WTC11 (cell line): ENCODE measurements around the gene TMEM200C. TPM values are rescaled to one million over a fixed set of nuclear protein-coding genes. Genes with fewer than 3 reads are reported as not detected.

Source experiments
- ATAC-seq: fragments of 200-7000 bp; cut with Tn5 transposase; 2 replicates; pipeline ENCODE4 v1.10.0; 2021; ENCODE audit warnings: mild to moderate bottlenecking, moderate library complexity
- CTCF ChIA-PET: fragments of 300-600 bp; sonication (Branson Sonifier 250); formaldehyde crosslinking; loops from one replicate; lab custom pipeline; 2021; ENCODE audit warnings: antibody characterized with exemption; lab: Charles Lee
- POLR2A ChIA-PET: fragments of 350-600 bp; sonication (Branson Sonifier 250); formaldehyde crosslinking; loops from one replicate; lab custom pipeline; 2021; ENCODE audit warnings: antibody characterized with exemption; lab: Charles Lee
- DNase-seq: peaks from one replicate; pipeline ENCODE4 v3.0.0; 2021; ENCODE audit warnings: low spot score
- H3K27ac Mint-ChIP-seq: 2 replicates; pipeline ENCODE4 v1.8.0; 2021; ENCODE audit warnings: mixed read lengths
- H3K27me3 Mint-ChIP-seq: 2 replicates; pipeline ENCODE4 v1.8.0; 2021; ENCODE audit warnings: low read depth, mild to moderate bottlenecking, moderate library complexity, mixed read lengths
- H3K36me3 Mint-ChIP-seq: 2 replicates; pipeline ENCODE4 v1.8.0; 2021; ENCODE audit warnings: mixed read lengths
- H3K4me1 Mint-ChIP-seq: 2 replicates; pipeline ENCODE4 v1.8.0; 2022; ENCODE audit warnings: mixed read lengths
- H3K4me3 Mint-ChIP-seq: 2 replicates; pipeline ENCODE4 v1.8.0; 2021; ENCODE audit warnings: mild to moderate bottlenecking, moderate library complexity, mixed read lengths
- H3K9me3 Mint-ChIP-seq: 2 replicates; pipeline ENCODE4 v1.8.0; 2021; ENCODE audit warnings: mixed read lengths
- ATF1 ChIP-seq: sonication (generic); formaldehyde crosslinking; IDR thresholded peaks from 2 replicates; pipeline ENCODE4 v1.8.1; 2023; ENCODE audit warnings: mild to moderate bottlenecking, moderate library complexity, missing genetic modification reagents
- ATF2 ChIP-seq: sonication (generic); formaldehyde crosslinking; IDR thresholded peaks from 2 replicates; pipeline ENCODE4 v1.8.1; 2022; ENCODE audit warnings: low read depth, missing genetic modification reagents, borderline replicate concordance
- CBFB ChIP-seq: sonication (generic); formaldehyde crosslinking; IDR thresholded peaks from 2 replicates; pipeline ENCODE4 v1.8.1; 2022; ENCODE audit warnings: mild to moderate bottlenecking, low read depth, missing genetic modification reagents
- ESRRA ChIP-seq: sonication (generic); formaldehyde crosslinking; IDR thresholded peaks from 2 replicates; pipeline ENCODE4 v1.8.1; 2022; ENCODE audit warnings: mild to moderate bottlenecking, missing genetic modification reagents, borderline replicate concordance
- FOXK1 ChIP-seq: sonication (generic); formaldehyde crosslinking; IDR thresholded peaks from 2 replicates; pipeline ENCODE4 v1.8.0; 2022; ENCODE audit warnings: mild to moderate bottlenecking, moderate library complexity, missing genetic modification reagents
- FOXP1 ChIP-seq: sonication (generic); formaldehyde crosslinking; IDR thresholded peaks from 2 replicates; pipeline ENCODE4 v1.8.0; 2022; ENCODE audit warnings: missing genetic modification reagents, mild to moderate bottlenecking, moderate library complexity, borderline replicate concordance
- NFATC4 ChIP-seq: fragments of 250-450 bp; sonication (Bioruptor Pico); IDR thresholded peaks from 2 replicates; pipeline ENCODE4 v1.9.0; 2021; ENCODE audit warnings: mild to moderate bottlenecking
- NR1H2 ChIP-seq: sonication (generic); formaldehyde crosslinking; IDR thresholded peaks from 2 replicates; pipeline ENCODE4 v1.9.0; 2021; ENCODE audit warnings: mild to moderate bottlenecking, moderate library complexity, missing genetic modification reagents
- NR3C1 ChIP-seq: sonication (generic); formaldehyde crosslinking; conservative IDR thresholded peaks from 2 replicates; pipeline ENCODE4 v1.8.1; 2023; ENCODE audit warnings: low read depth, mild to moderate bottlenecking, missing genetic modification reagents
- PREB ChIP-seq: sonication (generic); formaldehyde crosslinking; IDR thresholded peaks from 2 replicates; pipeline ENCODE4 v1.8.1; 2022; ENCODE audit warnings: mild to moderate bottlenecking, missing genetic modification reagents, moderate library complexity, borderline replicate concordance
- RELA ChIP-seq: sonication (generic); formaldehyde crosslinking; IDR thresholded peaks from 2 replicates; pipeline ENCODE4 v1.8.1; 2022; ENCODE audit warnings: missing genetic modification reagents, mild to moderate bottlenecking, borderline replicate concordance
- RORB ChIP-seq: fragments of 250-450 bp; sonication (Bioruptor Pico); IDR thresholded peaks from 2 replicates; pipeline ENCODE4 v1.9.0; 2021; ENCODE audit warnings: mild to moderate bottlenecking
- SMAD3 ChIP-seq: sonication (generic); formaldehyde crosslinking; IDR thresholded peaks from 2 replicates; pipeline ENCODE4 v1.8.0; 2022; ENCODE audit warnings: missing genetic modification reagents, mild to moderate bottlenecking, borderline replicate concordance
- SOX15 ChIP-seq: fragments of 250-450 bp; sonication (Bioruptor Pico); IDR thresholded peaks from 2 replicates; pipeline ENCODE4 v1.9.0; 2021; ENCODE audit warnings: mild to moderate bottlenecking
- STAT6 ChIP-seq: sonication (generic); formaldehyde crosslinking; conservative IDR thresholded peaks from 2 replicates; pipeline ENCODE4 v1.8.1; 2023; ENCODE audit warnings: mild to moderate bottlenecking, low read depth, missing genetic modification reagents, moderate library complexity
- TCF7 ChIP-seq: sonication (generic); formaldehyde crosslinking; IDR thresholded peaks from 2 replicates; pipeline ENCODE4 v1.8.0; 2022; ENCODE audit warnings: mild to moderate bottlenecking, low read depth, missing genetic modification reagents, moderate library complexity
- ZBTB43 ChIP-seq: sonication (generic); formaldehyde crosslinking; IDR thresholded peaks from 2 replicates; pipeline ENCODE4 v1.8.1; 2023; ENCODE audit warnings: mild to moderate bottlenecking, missing genetic modification reagents
- ZMAT4 ChIP-seq: fragments of 250-450 bp; sonication (Bioruptor Pico); IDR thresholded peaks from 2 replicates; pipeline ENCODE4 v1.9.0; 2021; ENCODE audit warnings: mild to moderate bottlenecking
- ZNF232 ChIP-seq: sonication (generic); formaldehyde crosslinking; IDR thresholded peaks from 2 replicates; pipeline ENCODE4 v1.8.0; 2022; ENCODE audit warnings: mild to moderate bottlenecking, missing genetic modification reagents
- ZNF317 ChIP-seq: sonication (generic); formaldehyde crosslinking; IDR thresholded peaks from 2 replicates; pipeline ENCODE4 v1.8.1; 2023; ENCODE audit warnings: low read depth, mild to moderate bottlenecking, moderate library complexity, missing genetic modification reagents, borderline replicate concordance
- ZNF425 ChIP-seq: fragments of 250-450 bp; sonication (Bioruptor Pico); conservative IDR thresholded peaks from 2 replicates; pipeline ENCODE4 v1.9.0; 2021; ENCODE audit warnings: mild to moderate bottlenecking
- ZNF532 ChIP-seq: fragments of 250-450 bp; sonication (Bioruptor Pico); IDR thresholded peaks from 2 replicates; pipeline ENCODE4 v1.9.0; 2021; ENCODE audit warnings: mild to moderate bottlenecking, borderline replicate concordance
- total RNA-seq: library from RNA; stranded (reverse); gene quantifications from 3 replicates; pipeline ENCODE4 v1.2.3, GENCODE V29; 2021

Gene TMEM200C
- total RNA-seq, 1 experiment from 2014 or later, result 6.1 TPM

- ATAC-seq, result no peak
- H3K27me3 Mint-ChIP-seq, result no peaks in the 10 kb centered on the region; the same call in 1 of the 2 replicates
- no peaks in the 10 kb centered on the region for H3K36me3 Mint-ChIP-seq
- no peak for DNase-seq
- ChIA-PET CTCF (no interaction called here), POLR2A (no interaction called here)
- H3K4me3 Mint-ChIP-seq, result no peak overlapping the region
- no peaks in the 10 kb centered on the region for H3K4me1 Mint-ChIP-seq
- TF ChIP-seq ATF1 (CRISPR knock-in tag) (no peak), SMAD3 (CRISPR knock-in tag) (no peak), ZMAT4 (CRISPR knock-in tag) (no peak), STAT6 (CRISPR knock-in tag) (no peak), ZNF425 (CRISPR knock-in tag) (no peak), FOXK1 (CRISPR knock-in tag) (no peak), ZNF317 (CRISPR knock-in tag) (no peak), PREB (CRISPR knock-in tag) (no peak)
- TF ChIP-seq, all 79 proteins: peak for 0
- no peaks in the 10 kb centered on the region for H3K9me3 Mint-ChIP-seq
- H3K27ac Mint-ChIP-seq, result no peak overlapping the region
Measured at GRCh38 chr18:5872886-5873285, 22.4 kb downstream of the TMEM200C start.

GRCh38 chr18:5871426-5871825 is 23.9 kb downstream of the TMEM200C start:
- ATAC-seq (no peak), DNase-seq (no peak)
- ChIA-PET CTCF (no interaction called here), POLR2A (no interaction called here)
- Mint-ChIP-seq H3K4me3 (no peak overlapping the region), H3K27ac (no peak overlapping the region), H3K27me3 (no peaks in the 10 kb centered on the region; the same call in 1 of the 2 replicates), H3K9me3 (no peaks in the 10 kb centered on the region), H3K4me1 (no peaks in the 10 kb centered on the region), H3K36me3 (no peaks in the 10 kb centered on the region)
- TF ChIP-seq ZNF232, result no peak
- TF ChIP-seq NR1H2 (CRISPR knock-in tag), result no peak
- TF ChIP-seq RORB (CRISPR knock-in tag), result no peak
- no peak for TF ChIP-seq FOXP1 (CRISPR knock-in tag)
- no peak for TF ChIP-seq ZBTB43 (CRISPR knock-in tag)
- no peak for TF ChIP-seq RELA (CRISPR knock-in tag)
- TF ChIP-seq ESRRA (CRISPR knock-in tag), result no peak
- no peak for TF ChIP-seq TCF7 (CRISPR knock-in tag)
- TF ChIP-seq ATF2 (CRISPR knock-in tag), result no peak
- no peak for TF ChIP-seq ATF1 (CRISPR knock-in tag)
- TF ChIP-seq ZNF532 (CRISPR knock-in tag), result no peak
- TF ChIP-seq CBFB (CRISPR knock-in tag), result no peak
- no peak for TF ChIP-seq NFATC4 (CRISPR knock-in tag)
- TF ChIP-seq NR3C1, result no peak
- TF ChIP-seq SOX15 (CRISPR knock-in tag), result no peak
